SK-N-DZ (cell line): ENCODE results near the gene KCNN3.

Source experiments
- DNase-seq: peaks from one replicate; pipeline ENCODE4 v3.0.0-alpha.2; 2015; ENCODE audit warnings: low spot score

Gene KCNN3

DNA sequence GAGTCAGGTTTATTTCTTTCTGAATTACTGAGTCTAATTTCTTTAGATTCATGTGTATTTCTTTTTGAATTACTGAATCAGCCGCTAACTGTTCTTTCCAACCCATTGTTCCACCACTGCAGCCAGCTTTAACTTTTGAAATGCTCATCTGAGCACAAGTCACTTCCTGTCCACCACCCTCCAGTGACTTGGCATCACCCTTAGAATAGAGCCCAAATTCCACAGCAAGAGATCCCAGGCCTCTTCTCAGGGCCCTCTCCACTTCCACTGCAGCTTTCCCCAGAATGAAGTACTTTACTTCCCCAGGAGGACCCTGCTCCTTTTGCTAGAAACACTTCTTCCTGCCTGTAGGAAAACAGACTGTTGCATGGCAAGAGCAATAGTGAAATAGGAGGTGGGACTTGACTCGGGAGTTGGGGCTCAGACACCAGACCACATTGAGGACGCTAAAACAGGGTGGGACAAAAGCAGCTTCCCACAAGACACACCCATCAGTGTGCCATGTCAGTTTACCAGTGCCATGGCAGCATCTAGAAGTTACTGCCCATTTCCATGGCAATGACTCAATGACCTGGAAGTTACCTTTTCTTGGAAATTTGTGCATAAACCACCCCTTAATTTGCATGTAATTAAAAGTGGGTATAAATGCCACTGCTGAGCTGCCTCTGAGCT is 205.6 kb downstream of the KCNN3 start:
- DNase-seq, result no peak

DNA sequence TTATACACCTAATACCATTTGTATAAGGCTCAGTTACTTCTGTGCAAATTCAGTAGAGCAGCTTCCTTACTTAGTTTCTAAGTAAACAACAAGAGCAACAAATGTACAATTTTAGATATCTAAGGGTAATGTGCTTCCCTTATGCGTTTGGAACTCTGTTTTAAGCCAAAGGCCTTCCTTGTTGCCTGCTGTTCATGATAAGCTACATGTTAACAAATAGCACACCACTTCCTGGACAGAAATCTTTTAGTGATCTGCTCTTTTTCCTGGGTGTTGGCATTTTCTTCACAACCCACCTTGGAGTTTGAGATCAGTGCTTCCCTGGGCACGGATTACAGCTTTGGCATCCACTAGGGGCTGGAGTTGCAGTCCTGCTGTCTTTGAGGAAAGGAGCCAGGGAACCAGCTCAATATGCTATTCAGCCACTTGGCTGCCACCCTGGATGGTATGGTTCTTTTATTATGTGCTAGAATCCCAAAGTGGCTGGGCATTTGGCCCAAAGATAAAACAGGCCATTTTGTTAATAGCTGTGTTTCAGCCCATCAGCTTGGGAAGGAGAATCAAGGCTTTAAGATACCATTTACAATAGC is 206.5 kb downstream of the KCNN3 start:
- DNase-seq, result no peak

DNA sequence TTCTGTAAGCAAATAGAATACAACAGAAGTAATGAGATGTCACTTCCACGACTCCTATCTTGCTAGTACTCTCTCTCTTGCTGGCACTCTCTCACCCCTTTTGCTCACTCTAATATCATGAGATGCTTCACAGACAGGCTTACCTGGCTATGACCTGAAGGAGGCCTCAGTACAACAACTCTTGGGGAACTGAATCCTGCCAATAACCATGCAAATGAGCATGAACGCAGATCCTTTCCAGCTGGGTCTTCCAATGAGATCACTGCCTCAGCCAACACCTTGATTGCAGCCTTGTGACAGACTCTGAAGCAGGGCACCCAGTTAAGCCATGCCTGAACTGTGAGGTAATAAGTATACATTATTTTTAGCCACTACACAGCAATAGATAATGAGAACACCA is 209.0 kb downstream of the KCNN3 start:
- no peak for DNase-seq

DNA sequence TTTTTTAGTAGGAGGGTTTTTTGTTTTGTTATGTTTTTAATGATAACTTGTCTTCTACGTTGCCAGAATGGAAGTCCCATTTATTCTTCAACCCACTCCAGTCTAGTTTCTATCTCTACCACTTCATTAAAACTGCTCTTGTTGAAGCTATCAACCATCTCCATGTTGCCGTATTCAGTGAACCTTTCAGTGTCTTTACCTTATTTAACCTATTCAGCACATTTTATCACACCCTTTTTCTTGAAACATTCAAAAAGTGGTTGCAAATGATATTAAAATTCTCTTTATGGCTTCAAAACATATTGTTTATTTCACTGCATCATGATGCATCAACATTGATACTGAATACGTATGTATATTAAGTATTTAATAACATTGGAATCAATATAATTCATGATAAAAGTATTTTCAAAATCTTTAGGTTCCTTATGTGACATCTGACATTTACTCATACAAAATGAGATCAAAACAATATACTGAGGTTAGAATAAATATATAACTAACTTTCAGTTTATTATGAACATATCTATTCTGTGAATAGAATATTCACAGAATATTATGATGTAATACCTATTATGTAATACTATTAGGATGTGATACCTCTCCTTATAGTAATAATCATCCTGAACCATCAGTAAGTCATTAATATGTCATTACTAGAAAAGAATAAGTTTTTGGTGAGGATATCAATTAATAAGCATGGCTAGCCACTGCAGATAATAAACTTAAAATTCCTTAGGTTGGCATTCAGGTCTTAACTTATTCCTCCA is 210.1 kb downstream of the KCNN3 start:
- no peak for DNase-seq

DNA sequence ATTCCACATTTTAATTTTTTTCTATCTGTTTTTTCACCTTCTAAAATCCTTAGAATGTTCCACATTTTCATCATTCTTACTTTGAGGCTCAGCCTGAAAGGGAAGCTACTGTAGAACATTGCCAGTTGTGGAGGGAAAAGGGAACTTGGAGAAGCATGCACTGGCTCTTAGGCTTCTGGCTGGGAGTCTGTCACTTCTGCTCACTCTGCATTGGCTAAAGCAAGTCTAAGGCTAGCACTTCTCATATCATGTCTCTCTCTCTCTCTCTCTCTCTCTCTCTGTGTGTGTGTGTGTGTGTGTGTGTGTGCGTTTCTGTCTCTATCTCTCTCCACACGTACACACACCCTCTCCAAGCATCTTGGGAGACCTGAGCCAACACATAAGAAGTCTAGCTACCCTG is 212.5 kb downstream of the KCNN3 start:
- no peak for DNase-seq

DNA sequence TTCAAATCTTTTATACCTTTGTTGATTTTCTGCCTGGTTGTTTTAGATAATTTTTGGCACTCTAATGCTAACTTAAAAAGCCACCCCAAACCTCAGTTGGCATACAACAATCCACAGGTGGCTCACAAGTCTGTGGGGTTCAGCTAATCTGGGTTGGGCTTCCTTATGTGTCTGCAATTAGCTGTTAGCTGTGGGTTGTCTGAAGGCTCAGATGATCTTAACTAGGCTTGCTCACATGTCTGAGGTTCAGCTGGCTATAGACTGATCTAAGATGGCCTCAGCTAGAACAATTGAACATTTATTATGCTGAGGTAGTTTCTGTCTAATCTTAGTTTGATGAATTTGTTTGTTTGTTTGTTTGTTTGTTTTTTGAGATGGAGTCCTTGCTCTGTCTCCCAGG is 217.2 kb downstream of the KCNN3 start:
- DNase-seq, result no peak
